ENCODE measurements around the gene SLC29A3. TPM values are rescaled to one million over a fixed set of nuclear protein-coding genes. Genes with fewer than 3 reads are reported as not detected.
A peak's percentile ranks its signal among the peaks of the same experiment; 100 is the strongest.

Gene SLC29A3
- total and polyA plus RNA-seq, 7 donors, result 0.64 to 2.2 (median 0.81) TPM

GRCh38 chr10:71316786-71317160 lies 2.3 kb upstream of the SLC29A3 start:
- no peaks in the 10 kb centered on the region for H3K9me3 ChIP-seq
- H3K4me3 ChIP-seq, result no peak overlapping the region
- DNase-seq (no peak), ATAC-seq (no peak)
- H3K27me3 ChIP-seq (ENCODE audit: insufficient read depth in 3 of 3, low read length in 2 of 3), result no peaks in the 10 kb centered on the region
- no peak for TF ChIP-seq CTCF (IDR thresholded peaks at IDR 0.05)
- H3K36me3 ChIP-seq (ENCODE audit: insufficient read depth in 1 of 2, low read depth in 1 of 2), result no peaks in the 10 kb centered on the region
- intact Hi-C loops (cut with DNase I), result loop anchor here (2.0 to 10.0 kb wide), 9 partner anchors 66 to 1028 kb away; no protein-coding TSS in a partner anchor
- 69 to 85% (median 84%) methylated on average over 6 of the region's 6 CpGs for WGBS, 3 donors
- peaks cover 18% of the 10 kb centered on the region for H3K4me1 ChIP-seq
- no peak overlapping the region for H3K27ac ChIP-seq

- ATAC-seq (no peak), DNase-seq (no peak)
- H3K36me3 ChIP-seq (ENCODE audit: insufficient read depth in 1 of 2, low read depth in 1 of 2), result peaks cover 0 to 2% of the 10 kb centered on the region in 2 donors
- 77 to 86% (median 83%) methylated on average over 6 of the region's 6 CpGs for WGBS, 3 donors
- H3K4me3 ChIP-seq, result no peak overlapping the region
- H3K27ac ChIP-seq, result no peak overlapping the region
- peaks cover 18% of the 10 kb centered on the region for H3K4me1 ChIP-seq
- intact Hi-C loops (cut with DNase I), result loop anchor here (2.0 to 10.0 kb wide), 9 partner anchors 65 to 1027 kb away; no protein-coding TSS in a partner anchor
- no peaks in the 10 kb centered on the region for H3K9me3 ChIP-seq
- TF ChIP-seq CTCF (IDR thresholded peaks at IDR 0.05), result no peak
- H3K27me3 ChIP-seq (ENCODE audit: insufficient read depth in 3 of 3, low read length in 2 of 3), result no peaks in the 10 kb centered on the region
These were observed 1.3 kb upstream of the SLC29A3 start for GRCh38 chr10:71317739-71318138.

GRCh38 chr10:71319800-71320392 lies 837 bp downstream of the SLC29A3 start:
- DNase-seq (no peak), ATAC-seq (no peak)
- Histone ChIP-seq H3K9me3 (no peaks in the 10 kb centered on the region), H3K27ac (peak overlapping the region; percentile 70), H3K36me3 (ENCODE audit: insufficient read depth in 1 of 2, low read depth in 1 of 2) (peaks cover 0 to 18% of the 10 kb centered on the region in 2 donors), H3K27me3 (ENCODE audit: insufficient read depth in 3 of 3, low read length in 2 of 3) (no peaks in the 10 kb centered on the region), H3K4me3 (peak overlapping the region; percentile 73), H3K4me1 (peaks cover 10% of the 10 kb centered on the region)
- 57 to 63% (median 60%) methylated on average over 8 of the region's 8 CpGs for WGBS, 3 donors
- intact Hi-C loops (cut with DNase I), result loop anchor here (5.0 to 10.0 kb wide), 8 partner anchors 62 to 1025 kb away; no protein-coding TSS in a partner anchor
- peak; percentile 2 for TF ChIP-seq CTCF (IDR thresholded peaks at IDR 0.05)

GRCh38 chr10:71320592-71320991 lies 1.5 kb downstream of the SLC29A3 start:
- intact Hi-C loops (cut with DNase I), result no loop called here
- peaks cover 10% of the 10 kb centered on the region for H3K4me1 ChIP-seq
- peaks cover 0 to 18% of the 10 kb centered on the region in 2 donors for H3K36me3 ChIP-seq (ENCODE audit: insufficient read depth in 1 of 2, low read depth in 1 of 2)
- H3K27me3 ChIP-seq (ENCODE audit: insufficient read depth in 3 of 3, low read length in 2 of 3), result no peaks in the 10 kb centered on the region
- no peak overlapping the region for H3K27ac ChIP-seq
- no peak for DNase-seq
- H3K4me3 ChIP-seq, result no peak overlapping the region
- WGBS, 3 donors, result 55 to 82% (median 73%) methylated on average over 5 of the region's 5 CpGs
- no peak for ATAC-seq
- H3K9me3 ChIP-seq, result no peaks in the 10 kb centered on the region
- TF ChIP-seq CTCF (IDR thresholded peaks at IDR 0.05), result no peak

- Histone ChIP-seq H3K36me3 (ENCODE audit: insufficient read depth in 1 of 2, low read depth in 1 of 2) (peaks cover 0 to 18% of the 10 kb centered on the region in 2 donors), H3K27ac (no peak overlapping the region), H3K4me1 (peaks cover 14% of the 10 kb centered on the region), H3K4me3 (no peak overlapping the region), H3K9me3 (no peaks in the 10 kb centered on the region), H3K27me3 (ENCODE audit: insufficient read depth in 3 of 3, low read length in 2 of 3) (no peaks in the 10 kb centered on the region)
- no peak for TF ChIP-seq CTCF (IDR thresholded peaks at IDR 0.05)
- 19 to 60% (median 33%) methylated on average over 1 of the region's 1 CpG for WGBS, 3 donors
- DNase-seq (no peak), ATAC-seq (no peak)
- intact Hi-C loops (cut with DNase I), result no loop called here
These were observed 2.3 kb downstream of the SLC29A3 start for GRCh38 chr10:71321386-71321785.

Measured in psoas muscle (tissue), 8 donors.